ENCODE measurements around the gene APOH.
"Not testable (repeated sequence)": the region's sequence is repeated elsewhere in the genome, so short reads cannot be mapped to it uniquely, and the experiment has no call there.

Gene APOH, protein sequence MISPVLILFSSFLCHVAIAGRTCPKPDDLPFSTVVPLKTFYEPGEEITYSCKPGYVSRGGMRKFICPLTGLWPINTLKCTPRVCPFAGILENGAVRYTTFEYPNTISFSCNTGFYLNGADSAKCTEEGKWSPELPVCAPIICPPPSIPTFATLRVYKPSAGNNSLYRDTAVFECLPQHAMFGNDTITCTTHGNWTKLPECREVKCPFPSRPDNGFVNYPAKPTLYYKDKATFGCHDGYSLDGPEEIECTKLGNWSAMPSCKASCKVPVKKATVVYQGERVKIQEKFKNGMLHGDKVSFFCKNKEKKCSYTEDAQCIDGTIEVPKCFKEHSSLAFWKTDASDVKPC

DNA sequence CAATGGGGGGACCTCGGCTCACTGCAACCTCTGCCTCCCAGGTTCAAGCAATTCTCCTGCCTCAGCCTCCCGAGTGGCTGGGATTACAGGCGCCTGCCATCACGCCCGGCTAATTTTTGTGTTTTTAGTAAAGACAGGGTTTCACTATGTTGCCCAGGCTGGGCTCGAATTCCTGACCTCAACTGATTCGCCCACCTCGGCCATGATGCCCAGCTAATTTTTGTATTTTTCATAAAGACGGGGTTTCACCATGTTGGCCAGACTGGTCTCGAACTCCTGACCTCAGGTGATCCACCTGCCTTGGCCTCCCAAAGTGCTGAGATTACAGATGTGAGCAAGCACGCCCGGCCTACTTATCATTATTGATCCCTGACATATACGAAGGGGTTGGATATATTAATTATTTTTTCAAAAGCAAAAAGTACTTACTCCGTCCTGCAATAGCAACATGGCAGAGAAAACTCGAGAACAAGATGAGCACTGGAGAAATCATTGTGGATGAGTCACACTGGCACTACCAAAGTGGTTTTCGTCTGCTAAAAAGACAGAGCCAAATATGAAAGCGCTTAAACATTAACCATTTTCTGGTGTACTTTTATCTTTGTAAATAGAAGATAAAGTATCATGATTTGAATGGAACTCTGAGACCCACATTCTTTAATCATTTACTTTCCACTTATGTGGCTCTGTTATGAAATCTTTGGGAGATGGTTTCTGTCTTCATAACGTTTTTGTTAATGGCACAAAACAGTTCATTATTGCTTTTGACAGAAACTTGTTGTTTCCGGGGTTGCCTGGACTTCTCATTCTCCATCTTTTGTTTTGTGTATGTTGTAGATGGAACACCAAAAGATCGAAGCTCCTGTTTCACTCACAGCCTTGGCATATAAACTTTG lies at the start of gene APOH:
TSS of gene APOH (minus strand) at position 529 of the 896 bp plus-strand sequence. CDS start at position 493, 36 bp downstream.
- DNase-seq: no peak

DNA sequence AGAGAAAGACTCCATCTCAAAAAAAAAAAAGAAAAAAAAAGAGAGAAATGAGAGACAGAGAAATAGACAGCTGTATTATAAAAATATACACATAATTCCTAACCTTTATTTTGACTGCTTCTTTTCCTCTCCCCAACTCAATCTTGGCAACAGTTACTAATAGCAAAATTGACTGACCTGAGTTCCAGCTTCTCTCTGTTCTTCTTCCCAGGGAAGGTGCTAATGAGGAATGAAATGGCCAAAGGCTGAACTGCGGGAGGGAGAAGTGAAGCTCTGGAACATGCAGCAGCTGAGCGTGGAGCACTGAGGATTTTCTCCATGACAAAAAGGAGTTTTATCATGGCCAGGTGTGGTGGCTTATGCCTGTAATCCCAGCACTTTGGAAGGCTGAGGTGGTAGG lies 48.0 kb upstream of the APOH start:
- DNase-seq: no peak

DNA sequence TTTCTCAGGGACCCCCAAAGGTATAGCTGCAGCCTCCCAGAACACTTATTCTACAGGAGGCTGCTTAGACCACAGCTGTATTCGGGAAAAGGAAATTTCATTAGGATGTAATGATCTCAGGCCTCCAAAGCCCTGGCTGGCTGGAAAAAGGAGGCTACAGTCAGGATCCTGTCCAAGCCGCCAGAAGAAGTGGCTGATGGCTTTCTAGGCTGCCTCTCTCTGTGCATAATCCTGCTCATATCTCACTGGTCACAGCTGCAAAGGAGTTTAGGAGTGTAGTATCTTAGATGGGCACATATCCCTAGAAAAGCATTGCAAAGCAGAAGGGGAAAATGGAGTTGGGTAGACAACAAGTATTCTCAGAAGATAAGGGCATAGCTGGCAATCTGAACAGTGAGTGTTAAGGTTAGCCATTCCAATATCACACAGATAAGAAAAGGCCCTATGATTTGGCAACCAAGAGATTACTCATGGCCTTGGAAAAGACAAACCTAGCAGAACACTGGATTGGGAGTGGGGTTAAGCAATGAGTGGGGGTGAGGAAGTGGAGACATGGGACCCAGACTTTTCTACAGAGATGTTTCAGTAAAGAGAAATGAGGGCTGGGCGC lies 47.2 kb upstream of the APOH start:
- no peak for DNase-seq

DNA sequence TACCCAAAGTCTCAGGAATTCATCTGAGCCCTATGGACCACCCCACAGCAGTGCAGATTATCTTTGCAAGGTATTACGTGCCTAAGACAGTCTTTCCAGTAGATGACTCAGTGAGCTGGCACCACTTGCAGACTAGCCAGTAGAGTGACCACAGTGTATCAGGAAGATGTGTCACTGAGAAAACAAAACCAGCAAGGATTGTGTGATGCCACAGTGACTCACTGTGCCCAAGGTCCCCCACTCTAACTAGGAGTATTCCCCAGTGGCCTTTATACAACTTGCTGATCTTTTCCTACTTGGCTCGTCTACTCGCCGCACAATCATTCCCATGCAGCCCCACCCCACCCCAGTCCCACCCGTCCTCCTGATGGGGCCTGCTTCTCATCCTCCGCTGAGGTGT lies 46.4 kb upstream of the APOH start:
- DNase-seq: no peak

DNA sequence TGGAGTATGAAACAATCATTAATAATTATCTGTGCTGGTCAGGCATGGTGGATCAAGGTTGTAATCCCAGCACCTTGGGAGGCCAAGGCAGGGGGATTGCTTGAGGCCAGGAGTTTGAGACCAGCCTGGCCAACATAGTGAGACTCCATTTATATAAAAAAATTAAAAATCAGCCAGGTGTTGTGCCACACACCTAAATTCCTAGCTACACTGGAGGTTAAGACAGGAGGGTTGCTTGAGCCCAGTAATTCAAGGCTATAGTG lies 44.3 kb upstream of the APOH start:
- DNase-seq: no peak

DNA sequence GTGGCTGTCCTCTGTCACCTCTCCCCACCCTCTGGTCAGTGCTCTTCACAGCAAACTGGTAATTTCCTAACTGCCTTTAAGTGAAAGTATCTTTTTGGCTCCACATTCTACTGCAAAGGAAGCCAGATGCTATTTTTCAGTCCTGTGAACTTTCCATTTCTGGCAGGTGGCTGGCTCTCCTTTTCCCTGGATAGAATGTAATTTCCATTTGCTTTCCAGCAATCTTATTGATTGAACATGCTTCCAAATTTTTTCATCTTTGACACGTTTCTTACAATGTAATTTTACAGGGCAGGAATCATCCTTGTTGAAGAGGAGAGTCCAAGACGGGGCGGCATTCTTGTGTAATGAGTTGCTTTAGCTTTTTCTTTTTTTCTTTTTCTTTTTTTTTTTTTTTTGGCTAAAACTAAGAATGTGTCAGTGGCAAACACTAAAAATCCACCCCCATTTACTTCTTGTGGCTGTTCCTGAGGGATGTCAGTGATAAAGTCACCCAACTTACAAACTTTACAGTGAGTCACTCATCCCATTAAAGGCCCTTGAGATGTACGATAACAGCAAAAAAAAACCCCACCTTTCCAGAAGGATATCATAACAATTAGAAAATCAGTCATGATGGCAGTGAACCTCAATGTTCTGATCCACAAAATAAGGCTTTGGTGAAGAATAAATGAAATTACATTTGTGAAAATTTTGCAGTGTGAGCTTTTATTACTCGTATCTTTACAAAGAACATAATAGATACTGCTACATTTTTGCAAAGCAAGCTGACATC lies 43.8 kb upstream of the APOH start:
- DNase-seq: no peak

DNA sequence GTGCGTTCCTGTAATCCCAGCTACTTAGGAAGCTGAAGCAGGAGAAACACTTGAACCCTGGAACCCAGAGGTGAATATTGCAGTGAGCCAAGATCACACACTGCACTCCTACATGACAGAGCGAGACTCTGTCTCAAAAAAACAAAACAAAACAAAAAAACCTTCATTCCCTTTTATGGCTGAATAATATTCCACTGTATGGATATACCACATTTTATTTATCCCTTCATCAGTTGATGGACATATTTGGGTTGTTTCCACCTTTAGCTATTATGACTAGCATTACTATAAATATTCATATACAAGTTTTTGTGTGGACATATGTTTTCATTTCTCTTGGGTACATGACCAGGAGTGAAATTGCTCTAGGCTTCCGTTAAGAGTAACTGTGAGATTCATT lies 42.3 kb upstream of the APOH start:
- no peak for DNase-seq

DNA sequence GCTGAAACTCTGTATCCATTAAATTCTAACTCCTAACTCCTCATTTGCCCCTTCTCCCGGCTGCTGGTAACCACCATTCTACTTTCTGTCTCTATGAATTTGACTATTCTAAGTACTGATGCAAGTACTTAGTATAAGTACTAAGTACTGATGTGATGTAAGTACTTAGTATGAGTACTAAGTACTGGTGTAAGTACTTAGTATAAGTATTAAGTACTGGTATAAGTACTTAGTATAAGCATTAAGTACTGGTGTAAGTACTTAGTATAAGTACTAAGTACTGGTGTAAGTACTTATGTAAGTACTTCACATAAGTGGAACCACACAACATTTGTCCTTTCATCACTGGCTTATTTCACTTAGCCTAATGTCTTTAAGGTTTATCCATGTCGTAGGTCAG lies 40.9 kb upstream of the APOH start:
- no peak for DNase-seq

DNA sequence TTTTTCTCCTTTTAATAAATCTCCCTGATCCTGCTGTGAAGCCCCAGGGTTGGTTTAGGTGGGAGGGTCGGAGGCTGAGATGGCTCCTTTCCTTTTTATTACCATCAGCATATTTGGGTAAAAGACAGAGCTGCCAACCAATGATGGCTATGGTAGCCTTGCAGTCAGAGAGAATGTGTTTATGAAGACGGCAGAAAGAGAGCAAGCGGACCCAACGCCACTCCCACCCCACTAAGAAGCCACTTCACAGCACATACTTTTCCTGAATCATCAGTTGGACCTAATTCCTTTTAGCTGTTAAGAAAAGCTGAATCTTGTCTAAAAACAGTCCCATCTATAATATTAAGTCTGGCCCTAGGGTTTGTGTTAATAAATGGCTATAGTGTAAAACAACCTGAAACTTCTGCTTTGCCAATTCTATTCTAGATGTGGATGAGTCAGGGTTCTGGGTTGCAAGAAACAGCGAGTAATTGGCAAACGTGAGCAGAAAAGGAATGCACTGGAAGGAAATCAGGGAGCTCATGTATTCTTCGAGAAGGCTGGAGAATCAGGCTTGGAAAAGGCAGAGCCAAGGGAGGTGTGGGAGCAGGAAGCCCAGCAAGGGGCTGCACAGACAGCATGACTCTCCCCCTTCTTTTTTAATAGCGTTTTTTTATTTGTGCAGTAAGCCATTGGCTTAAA lies 39.2 kb upstream of the APOH start:
- DNase-seq: no peak

DNA sequence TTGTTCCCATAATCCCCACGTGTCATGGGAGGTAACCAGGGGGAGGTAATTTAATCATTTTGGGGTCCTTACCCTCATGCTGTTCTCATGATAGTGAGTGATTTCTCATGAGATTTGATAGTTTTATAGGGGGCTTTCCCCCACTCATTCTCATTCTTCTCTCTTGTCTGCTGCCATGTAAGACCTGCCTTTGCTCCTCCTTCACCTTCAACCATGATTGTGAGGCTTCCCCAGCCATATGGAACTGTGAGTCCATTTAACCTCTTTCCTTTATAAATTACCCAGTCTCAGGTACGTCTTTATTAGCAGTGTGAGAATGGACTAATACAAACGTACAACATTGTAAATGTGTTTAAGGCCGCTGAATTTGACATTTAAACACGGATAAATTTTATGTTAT lies 35.5 kb upstream of the APOH start:
- DNase-seq: no peak

DNA sequence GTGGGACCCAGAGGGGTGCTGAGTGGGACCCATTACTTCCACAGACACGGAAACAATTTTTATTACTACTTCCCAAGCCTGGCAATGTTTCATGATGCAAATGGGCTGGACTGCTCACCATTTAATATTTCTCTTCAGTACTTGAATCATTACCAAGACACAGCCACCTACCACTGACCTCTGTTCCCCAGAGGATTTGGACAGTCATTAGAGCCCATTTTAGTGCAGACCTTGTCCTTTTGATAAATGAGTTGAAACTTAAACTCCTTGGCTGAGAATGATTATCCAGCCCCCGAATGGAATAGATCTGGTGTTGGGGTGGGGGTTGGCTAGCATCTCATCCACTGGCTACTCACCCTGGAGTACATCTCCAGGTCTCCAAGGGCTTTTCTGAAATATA lies 33.6 kb upstream of the APOH start:
- DNase-seq: no peak

DNA sequence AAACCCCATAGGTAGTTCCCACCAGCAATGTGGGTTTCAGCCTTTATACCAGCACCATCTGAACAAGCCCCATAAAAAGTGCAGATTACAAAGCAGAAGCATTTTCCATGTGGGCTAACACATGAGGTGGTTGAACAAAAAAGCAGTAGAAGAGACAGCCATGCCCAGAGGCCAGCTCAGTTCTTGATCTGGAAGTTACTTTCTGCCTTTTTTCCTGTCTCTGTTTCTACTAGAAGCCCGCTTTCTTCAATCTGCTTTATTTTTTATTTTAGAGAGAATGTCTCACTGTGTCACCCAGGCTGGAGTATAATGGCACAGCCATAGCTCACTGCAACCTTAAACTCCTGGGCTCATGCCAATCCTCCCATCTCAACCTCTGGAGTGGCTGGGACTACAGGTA lies 31.5 kb upstream of the APOH start:
- DNase-seq: no peak

DNA sequence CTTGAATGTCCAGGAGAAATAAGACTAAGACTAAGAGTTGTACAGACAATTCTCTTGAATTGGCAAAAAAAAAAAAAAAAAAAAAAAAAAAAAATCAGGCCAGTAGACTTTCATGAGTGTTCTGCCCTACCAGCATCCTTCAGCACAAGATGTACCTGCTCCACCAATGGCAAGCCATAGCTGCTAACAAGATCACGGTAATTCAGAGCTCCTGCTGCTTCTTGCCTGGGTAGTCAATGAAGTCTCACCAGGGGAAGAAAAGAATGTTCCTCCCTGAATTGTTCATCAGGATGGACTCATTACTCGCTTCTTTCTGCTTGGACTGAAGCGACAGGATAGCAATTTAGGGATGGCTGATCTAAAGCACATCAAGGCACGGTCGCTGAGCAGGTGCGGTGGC lies 31.1 kb upstream of the APOH start:
- no peak for DNase-seq

DNA sequence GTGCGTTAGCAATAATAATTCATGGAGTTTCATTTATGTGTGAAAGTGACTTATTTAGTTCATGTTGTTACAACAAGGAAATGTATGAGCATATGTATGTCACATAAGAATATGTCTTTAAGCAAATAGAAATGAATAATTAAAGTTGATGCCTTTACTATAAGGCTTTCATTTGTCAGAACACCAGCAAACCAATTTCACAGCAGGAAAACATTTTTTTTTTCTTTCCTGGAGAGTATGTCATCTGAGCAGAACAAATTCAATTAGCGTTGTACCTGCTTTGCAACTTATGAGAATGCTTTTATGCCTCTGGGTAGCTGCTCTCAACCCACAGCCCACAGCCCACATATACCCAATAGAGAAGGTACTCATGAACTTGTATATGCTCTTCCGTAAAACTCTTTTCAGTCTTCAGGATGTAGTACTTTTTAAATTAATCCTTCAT lies 26.3 kb upstream of the APOH start:
- no peak for DNase-seq

DNA sequence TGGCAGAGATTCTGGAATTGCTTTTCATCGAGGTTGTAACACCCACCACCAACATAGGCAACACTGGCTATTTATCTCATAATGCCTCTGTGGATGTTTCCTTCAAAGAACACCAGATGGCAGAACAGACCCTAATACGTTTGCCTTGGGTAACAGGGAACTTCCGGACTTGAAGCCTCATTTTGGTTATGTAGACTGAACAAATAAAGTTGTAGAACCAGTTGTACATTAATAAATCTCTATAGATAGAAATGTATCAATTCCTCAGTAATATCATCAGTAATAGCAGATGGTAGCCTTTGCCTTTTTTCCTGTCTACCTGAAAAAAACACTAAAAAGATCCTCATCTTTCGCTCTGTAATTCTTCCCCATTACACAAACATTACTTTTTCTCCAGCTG lies 25.9 kb upstream of the APOH start:
- DNase-seq: no peak

DNA sequence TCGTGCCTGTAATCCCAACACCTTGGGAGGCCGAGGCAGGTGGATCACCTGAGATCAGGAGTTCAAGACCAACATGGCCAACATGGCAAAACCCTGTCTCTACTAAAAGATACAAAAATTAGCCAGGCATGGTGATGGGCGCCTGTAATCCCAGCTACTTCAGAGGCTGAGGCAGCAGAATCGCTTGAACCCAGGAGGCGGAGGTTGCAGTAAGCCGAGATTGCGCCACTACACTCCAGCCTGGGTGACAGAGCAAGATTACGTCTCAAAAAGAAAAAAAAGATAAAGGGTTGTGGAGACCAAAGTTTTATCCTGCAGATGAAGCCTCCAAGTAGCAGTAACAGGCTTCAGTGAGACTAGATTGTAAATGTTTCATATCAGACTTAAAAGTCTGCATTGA lies 24.2 kb upstream of the APOH start:
- not testable (repeated sequence) for DNase-seq

DNA sequence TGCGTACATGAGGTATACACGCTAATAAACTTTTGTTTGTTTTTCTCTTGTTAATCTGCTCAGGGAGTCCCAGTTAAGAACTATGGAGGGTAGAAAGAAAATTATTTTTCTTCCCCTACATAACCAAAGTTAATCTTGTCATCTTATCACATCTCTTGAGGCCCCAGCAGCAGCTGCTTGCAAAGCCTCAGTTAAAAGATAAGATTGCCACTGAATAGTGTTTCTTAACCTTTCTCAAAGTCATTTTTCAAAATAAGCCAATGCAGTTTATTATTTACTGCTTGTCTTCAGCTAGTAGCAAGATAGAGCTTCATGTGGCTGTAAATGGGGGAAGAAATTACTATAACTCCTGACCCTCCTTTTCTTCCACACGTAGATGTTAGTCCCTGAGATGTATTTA lies 21.5 kb upstream of the APOH start:
- no peak for DNase-seq

DNA sequence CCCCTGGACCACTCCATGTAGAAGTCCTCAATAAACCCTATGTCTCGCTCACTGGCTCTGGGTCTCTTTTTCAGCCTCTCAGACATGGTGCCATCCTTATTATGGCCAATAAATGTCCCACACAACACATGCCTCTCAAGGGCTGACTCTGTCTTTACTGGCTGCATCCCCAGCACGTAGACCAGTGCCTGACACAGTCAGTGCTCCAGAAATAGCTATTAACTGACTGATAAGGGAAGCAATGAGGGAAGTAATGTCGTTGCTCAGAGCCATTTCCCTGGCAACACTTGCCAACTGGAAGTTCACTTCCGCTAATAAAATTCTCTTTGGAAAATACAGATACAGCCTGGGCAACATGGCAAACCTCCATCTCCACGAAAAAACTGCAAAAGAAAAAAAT lies 19.1 kb upstream of the APOH start:
- DNase-seq: no peak

DNA sequence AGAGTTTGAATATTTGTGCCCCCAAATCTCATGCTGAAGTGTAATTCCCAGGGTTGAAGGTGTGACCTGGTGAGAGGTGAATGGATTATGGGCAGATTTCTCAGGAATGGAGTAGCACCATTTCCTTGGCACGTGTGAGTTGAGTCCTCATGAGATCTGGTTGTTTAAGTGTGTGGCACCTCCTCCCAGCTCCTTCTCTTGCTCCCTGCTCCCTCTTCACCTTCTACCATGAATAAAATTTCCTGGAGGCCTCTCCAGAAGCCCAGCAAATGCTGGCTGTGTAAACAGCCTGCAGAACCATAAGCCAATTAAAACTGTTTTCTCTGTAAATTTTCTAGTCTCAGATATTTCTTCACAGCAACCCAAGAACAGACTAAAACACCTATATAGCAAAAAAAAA lies 12.6 kb upstream of the APOH start:
- no peak for DNase-seq

DNA sequence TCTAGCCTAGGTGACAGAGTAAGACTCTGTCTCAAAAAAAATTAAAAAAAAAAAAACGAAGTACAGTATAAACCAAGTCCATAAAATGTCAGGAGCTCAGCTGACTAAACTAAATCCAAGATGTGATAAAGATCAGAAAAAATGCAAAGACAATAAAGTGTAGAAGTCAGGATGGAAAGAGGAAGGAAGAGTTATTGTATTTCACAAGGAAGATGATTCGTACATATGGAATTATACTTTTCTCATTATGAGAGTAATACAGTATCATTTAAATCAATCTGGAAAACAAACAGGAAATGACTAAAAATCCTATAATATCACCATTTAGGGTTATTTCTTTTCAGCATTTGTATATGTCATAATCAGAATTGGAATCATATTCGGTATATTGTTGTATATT lies 11.4 kb upstream of the APOH start:
- DNase-seq: no peak

DNA sequence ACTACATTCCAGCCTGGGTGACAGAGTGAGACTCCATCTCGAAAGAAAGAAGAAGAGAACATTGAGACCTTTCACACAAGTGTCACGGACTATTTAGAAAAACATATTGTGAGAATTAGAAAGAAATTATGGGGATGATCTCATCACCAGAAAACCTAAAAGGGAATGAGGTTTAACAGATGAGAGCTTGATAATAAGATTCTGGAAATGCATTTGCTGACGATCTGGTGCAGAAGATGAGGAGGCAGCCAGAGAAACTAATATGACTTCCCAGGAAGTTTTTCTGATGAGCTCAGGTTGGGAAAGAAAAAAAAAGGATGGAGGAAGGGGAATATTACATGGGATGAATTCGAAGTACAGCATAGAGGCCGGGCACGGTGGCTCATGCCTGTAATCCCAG lies 10.8 kb upstream of the APOH start:
- DNase-seq: no peak

DNA sequence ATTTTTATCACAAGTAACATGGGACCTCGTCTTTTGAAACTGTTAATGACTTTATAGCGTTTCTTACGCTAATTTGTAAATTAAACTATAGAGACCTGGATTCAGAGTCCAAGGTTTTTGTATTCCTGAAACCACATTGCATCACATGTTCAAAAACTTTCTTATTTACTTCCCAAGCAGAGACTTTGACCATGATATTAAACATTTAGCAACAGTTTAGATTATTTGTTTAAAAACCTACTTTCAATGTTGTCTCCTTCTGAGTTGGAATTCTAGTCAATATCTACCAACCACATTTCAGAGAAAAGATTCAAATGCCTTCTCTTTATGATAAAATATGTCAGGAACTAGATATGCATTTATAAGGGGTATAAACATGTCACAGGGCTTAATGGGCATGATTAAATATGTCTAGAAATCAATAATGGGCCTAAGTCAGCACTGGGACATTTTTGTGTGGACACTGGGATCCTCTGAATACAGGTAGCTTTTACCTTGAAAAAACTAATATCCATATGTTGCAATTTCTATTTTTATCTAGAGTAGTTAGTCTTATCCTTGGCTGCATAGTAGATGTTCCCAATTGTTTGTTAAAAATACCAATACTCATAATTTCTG lies 6.3 kb upstream of the APOH start:
- DNase-seq: no peak
